VCaP (cell line): ENCODE data around the gene ABCB11.

Experiments used
- H3K27ac ChIP-seq: fragments of 450-650 bp; 2 replicates; pipeline ENCODE4 v1.5.1; 2017
- CTCF ChIP-seq: fragments of 450-650 bp; conservative IDR thresholded peaks from 2 replicates; pipeline ENCODE4 v1.5.1; 2017; ENCODE audit warnings: mild to moderate bottlenecking, moderate library complexity

Gene ABCB11

GRCh38 chr2:169011698-169012097 lies 19.4 kb downstream of the ABCB11 start:
- TF ChIP-seq CTCF, result no peak
- H3K27ac ChIP-seq, result no peak overlapping the region

DNA sequence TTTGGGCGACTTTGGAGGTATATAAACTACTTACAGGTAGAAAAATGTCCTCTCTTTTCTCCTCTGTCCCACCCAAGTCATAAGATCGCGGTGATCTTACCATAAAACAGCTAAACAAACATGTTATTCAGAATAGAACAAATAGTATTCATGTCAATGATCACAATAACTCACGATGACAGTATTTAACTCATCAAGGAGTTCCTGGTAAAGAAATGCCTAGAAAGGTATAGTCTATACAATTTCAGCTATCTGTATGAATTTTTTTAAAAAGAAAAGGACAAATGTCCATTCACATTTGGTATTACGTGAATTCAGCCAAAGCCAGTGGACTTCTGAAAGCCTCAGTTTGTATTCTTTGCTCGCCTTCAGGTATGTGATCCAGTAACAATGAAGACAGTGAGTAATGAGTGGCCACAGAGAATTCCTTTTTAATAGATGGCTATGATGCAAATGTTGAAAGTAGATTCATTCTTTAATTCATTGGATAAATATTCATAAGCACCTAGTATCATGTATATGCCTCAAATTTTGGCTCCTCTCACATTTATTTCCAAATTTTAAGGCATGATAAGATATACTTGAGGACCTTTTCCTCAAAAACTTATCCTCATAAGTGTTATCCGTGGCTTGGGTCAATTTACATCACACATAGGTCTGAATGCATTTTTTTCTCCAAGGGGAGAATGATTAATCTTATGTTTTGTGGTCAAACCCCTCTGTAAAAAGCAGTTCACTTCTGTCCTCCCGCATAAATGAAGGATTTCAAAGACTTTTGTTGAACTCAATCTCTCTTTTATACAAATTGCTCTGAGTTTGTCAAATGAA lies 20.3 kb downstream of the ABCB11 start:
- no peak for TF ChIP-seq CTCF

DNA sequence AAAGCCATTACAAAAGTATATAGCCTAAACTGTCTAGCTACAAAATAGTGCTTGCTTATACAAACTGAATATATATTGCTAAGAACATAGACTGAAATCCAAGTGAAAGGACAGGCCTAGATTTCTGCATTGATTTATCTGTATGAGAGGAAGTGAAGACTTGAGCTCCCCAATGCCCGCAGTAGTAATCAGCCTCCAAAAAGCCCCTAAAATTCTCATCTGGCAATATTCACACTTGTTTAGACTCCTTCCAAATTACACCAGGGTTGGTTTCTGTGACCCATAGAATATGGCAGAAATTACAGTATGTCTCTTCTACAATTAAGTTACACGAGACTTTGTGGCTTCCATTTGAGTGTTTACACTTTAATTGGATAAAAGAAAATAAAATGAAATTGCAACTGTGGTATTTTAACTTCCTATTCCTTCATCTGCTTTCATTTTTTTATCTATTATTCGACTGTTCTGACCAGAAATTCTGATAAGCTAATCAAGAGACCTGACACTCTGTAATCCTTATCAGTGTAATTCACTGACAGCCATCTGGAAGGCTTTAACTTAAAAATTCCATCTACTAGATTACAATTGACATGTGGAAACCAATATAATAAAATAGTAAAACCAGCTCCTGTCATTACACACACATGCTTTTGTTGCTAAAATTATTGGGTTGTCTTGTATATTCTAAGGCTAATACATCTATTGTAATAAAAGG lies 21.1 kb downstream of the ABCB11 start:
- H3K27ac ChIP-seq, result peak overlapping the region; percentile 62
- no peak for TF ChIP-seq CTCF

More for the DNA sequence above, 20.3 kb downstream of the ABCB11 start:
- H3K27ac ChIP-seq, result peak overlapping the region; percentile 62

DNA sequence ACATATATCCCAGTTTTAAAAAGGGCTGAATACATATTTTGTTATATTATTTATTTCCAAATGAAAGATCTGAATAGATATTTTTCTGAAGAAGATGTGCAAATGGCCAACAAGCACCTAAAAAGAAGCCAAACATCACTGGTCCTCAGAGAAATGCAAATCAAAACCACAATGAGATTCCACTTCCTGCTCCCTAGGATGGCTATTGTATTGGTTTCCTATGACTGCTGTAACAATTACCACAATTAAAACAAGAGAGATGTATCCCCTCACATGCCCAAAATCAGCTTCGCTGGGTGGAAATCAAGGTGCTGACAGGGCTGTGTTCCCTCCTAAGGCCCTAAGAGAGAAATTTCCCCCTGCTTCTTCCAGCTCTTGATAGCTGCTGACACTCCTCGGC lies 23.2 kb downstream of the ABCB11 start:
- H3K27ac ChIP-seq, result no peak overlapping the region
- TF ChIP-seq CTCF, result no peak

GRCh38 chr2:169007356-169007755 lies 23.8 kb downstream of the ABCB11 start:
- H3K27ac ChIP-seq, result no peak overlapping the region

DNA sequence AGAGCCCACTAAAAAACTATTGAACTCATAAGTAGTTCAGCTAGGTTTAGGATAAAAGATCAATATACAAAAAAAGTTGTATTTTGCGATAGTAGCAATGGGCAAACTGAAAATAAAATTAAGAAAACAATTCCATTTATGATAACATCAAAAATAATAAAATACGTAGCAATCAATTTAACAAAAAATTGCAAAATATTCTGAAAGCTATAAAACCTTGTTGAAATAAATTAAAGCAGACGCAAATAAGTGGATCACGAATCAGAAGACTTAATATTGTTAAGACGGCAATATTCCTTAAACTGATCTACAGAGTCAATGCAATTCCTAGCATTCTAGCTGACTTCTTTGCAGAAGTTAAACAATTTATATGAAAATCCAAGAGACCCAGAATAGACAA lies 24.5 kb downstream of the ABCB11 start:
- no peak for TF ChIP-seq CTCF
- no peak overlapping the region for H3K27ac ChIP-seq

More at GRCh38 chr2:169007356-169007755, 23.8 kb downstream of the ABCB11 start:
- no peak for TF ChIP-seq CTCF

DNA sequence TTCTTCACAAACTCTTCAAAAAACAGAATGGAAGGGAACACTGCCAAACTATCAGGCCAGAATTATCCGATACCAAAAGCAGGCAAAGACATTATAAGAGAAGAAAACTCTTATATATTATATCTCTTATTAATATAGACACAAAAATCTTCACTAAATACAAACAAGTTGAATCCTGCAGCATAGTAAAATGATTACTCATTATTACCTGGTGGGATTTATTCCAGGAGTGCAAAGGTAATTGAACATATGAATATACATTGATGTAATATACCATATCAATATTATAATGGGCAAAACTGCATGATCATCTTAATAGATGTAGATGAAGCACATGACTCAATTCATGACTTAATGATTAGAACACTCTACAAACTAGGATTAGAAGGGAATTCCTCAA lies 25.1 kb downstream of the ABCB11 start:
- H3K27ac ChIP-seq, result no peak overlapping the region
- TF ChIP-seq CTCF, result no peak
